ENCODE measurements around the gene C1QTNF1. TPM values are rescaled to one million over a fixed set of nuclear protein-coding genes. Genes with fewer than 3 reads are reported as not detected.

Gene C1QTNF1
- total RNA-seq, 4 donors from 2014 or later, result 6.3 to 20.6 (median 14.3) TPM

DNA sequence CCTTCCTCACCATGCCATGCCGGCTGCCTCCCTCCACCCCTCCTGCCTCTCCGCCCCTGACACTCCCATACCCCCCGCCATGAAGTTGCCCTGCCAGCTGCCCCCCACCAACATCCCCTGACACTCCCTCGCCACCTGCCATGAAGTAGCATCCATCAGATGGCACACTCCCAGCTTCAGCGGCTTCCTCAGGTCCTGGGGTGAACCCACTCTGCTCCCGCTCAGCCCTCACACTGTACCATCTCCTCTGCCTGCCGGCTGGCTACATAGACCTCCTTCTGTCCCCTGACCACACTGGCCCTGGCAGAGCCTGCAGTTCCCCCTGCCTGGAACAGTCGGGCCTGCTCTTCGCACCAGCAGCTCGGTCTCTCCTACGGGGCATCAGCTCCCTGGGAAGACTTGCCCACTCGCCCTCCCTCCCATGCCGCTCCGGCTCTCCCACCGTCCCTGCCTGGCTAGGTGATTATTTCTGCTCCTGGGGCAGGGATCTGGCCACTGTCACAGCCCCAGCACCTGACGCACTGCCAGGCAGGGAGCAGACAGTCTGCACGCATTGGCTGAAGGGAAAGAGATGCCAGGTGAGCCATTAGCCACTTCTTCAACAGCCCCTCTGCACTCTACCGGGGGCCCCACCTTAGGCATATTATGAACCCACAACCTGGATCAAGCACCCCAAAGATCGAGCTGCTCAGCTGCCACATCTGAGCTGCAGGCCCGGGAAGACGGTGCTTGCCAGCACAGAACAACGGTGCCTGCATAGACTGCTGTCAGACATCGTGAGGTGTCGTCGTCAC, 23.4 kb upstream of the C1QTNF1 start:
- H3K4me1 ChIP-seq, result peaks cover 0 to 69% (median 2%) of the 10 kb centered on the region in 4 donors
- H3K27ac ChIP-seq, result peak overlapping the region in 2 of 4 donors; percentile 46 to 48
- TF ChIP-seq POLR2A (IDR thresholded peaks at IDR 0.05) (no peak), CTCF (IDR thresholded peaks at IDR 0.05) (no peak)
- DNase-seq, result peak in 1 of 3 donors; percentile 42
- no peak overlapping the region for H3K4me3 ChIP-seq
- H3K36me3 ChIP-seq, result peaks cover 0 to 23% (median 0%) of the 10 kb centered on the region in 3 donors
- H3K9me3 ChIP-seq, result no peaks in the 10 kb centered on the region
- H3K27me3 ChIP-seq, result no peaks in the 10 kb centered on the region

DNA sequence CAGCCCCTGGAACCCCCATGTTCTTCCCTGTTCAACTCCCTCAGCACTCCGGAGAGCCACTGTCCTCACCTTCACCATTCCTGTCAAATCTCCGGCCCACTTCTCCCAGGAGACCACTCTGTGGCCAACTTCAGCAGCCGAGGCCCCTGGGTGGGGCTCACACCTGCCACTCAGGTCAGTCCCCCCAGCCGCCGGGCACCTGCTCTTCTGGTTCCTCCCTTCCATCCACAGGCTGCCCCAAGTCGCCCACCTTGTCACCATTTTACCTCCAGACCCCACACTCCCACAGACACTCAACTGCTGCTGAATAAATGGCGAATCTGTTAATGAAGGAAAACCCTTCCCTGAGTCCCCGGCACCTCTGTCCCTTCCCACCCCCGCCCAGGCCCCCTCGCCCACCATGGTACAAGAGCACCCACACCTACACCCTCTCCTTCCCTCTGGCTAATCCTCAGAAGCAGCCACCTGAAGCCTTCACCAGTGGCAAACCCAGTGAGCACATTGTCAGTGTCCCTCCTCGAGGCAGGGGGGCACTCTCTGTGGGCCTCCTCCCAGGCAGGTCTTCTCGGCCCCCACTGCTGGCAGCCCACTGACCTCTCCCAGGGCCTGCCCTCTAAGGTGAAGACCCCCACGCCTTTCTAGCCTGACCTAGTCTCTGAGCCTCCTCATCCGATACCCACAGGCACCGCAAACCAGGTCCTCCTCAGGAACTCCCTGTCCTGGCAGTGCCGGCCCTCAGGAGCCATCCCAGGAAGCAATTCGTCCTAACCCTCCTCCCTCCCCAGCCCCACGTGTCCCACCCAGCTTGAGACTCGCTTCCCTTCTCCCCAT, 22.6 kb upstream of the C1QTNF1 start:
- H3K4me1 ChIP-seq, result peaks cover 0 to 73% (median 3%) of the 10 kb centered on the region in 4 donors
- H3K4me3 ChIP-seq, result peak overlapping the region in 1 of 4 donors; percentile 16
- H3K9me3 ChIP-seq, result no peaks in the 10 kb centered on the region
- H3K27me3 ChIP-seq, result no peaks in the 10 kb centered on the region
- H3K27ac ChIP-seq, result peak overlapping the region in 2 of 4 donors; percentile 46 to 48
- peak in 2 of 3 donors; percentile 44 to 53 for DNase-seq
- H3K36me3 ChIP-seq, result peaks cover 0 to 20% (median 0%) of the 10 kb centered on the region in 3 donors
- TF ChIP-seq POLR2A (IDR thresholded peaks at IDR 0.05) (no peak), CTCF (IDR thresholded peaks at IDR 0.05) (no peak)

DNA sequence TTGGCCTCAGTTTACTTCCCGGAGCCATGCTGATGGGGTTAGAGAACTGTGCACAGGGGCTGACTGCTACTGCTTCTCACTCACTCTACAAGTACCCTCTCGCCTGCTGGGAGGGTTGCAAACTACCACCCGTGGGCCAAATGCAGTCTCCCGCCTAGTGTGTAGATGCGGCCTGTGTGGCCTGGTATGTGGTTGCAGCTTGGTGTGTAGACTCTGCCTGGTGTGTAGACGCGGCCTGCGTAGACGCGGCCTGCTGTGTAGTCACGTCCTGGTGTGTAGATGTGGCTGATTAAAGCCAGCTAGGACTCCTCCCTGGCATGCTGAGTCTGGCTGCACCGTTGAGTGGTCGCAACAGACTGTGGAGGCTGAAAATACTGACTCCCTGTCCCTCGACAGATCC, 21.7 kb upstream of the C1QTNF1 start:
- Histone ChIP-seq H3K27ac (no peak overlapping the region), H3K4me1 (peaks cover 0 to 75% (median 6%) of the 10 kb centered on the region in 4 donors), H3K9me3 (no peaks in the 10 kb centered on the region), H3K36me3 (peaks cover 0 to 11% (median 0%) of the 10 kb centered on the region in 3 donors), H3K27me3 (no peaks in the 10 kb centered on the region), H3K4me3 (peak overlapping the region in 2 of 4 donors; percentile 13 to 16)
- TF ChIP-seq POLR2A (IDR thresholded peaks at IDR 0.05) (no peak), CTCF (IDR thresholded peaks at IDR 0.05) (no peak)
- peak in 1 of 3 donors; percentile 37 for DNase-seq

GRCh38 chr17:79002796-79003593, 21.0 kb upstream of the C1QTNF1 start:
- H3K4me3 ChIP-seq, result peak overlapping the region in 2 of 4 donors; percentile 13 to 16
- TF ChIP-seq POLR2A (IDR thresholded peaks at IDR 0.05) (no peak), CTCF (IDR thresholded peaks at IDR 0.05) (peak in 1 of 6 experiments; percentile 12)
- H3K36me3 ChIP-seq, result peaks cover 0 to 6% (median 0%) of the 10 kb centered on the region in 3 donors
- DNase-seq, result peak in 1 of 3 donors; percentile 45
- peaks cover 6 to 75% (median 8%) of the 10 kb centered on the region in 4 donors for H3K4me1 ChIP-seq
- no peaks in the 10 kb centered on the region for H3K27me3 ChIP-seq
- H3K27ac ChIP-seq, result peak overlapping the region in 2 of 4 donors; percentile 8 to 28
- no peaks in the 10 kb centered on the region for H3K9me3 ChIP-seq

All from Peyer's patch (tissue), 4 donors.